ENCODE results near the gene SNCA. TPM values are rescaled to one million over a fixed set of nuclear protein-coding genes. Genes with fewer than 3 reads are reported as not detected.

The SNCA gene
- total RNA-seq, 4 donors from 2014 or later, result 18.7 to 67.4 (median 32.5) TPM

- Histone ChIP-seq H3K36me3 (no peaks in the 10 kb centered on the region), H3K27me3 (no peaks in the 10 kb centered on the region), H3K27ac (no peak overlapping the region), H3K9me3 (no peaks in the 10 kb centered on the region), H3K4me1 (no peaks in the 10 kb centered on the region), H3K4me3 (no peak overlapping the region)
- no peak for DNase-seq
- TF ChIP-seq, protein P1, sequence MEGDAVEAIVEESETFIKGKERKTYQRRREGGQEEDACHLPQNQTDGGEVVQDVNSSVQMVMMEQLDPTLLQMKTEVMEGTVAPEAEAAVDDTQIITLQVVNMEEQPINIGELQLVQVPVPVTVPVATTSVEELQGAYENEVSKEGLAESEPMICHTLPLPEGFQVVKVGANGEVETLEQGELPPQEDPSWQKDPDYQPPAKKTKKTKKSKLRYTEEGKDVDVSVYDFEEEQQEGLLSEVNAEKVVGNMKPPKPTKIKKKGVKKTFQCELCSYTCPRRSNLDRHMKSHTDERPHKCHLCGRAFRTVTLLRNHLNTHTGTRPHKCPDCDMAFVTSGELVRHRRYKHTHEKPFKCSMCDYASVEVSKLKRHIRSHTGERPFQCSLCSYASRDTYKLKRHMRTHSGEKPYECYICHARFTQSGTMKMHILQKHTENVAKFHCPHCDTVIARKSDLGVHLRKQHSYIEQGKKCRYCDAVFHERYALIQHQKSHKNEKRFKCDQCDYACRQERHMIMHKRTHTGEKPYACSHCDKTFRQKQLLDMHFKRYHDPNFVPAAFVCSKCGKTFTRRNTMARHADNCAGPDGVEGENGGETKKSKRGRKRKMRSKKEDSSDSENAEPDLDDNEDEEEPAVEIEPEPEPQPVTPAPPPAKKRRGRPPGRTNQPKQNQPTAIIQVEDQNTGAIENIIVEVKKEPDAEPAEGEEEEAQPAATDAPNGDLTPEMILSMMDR (IDR thresholded peaks at IDR 0.05), result no peak
- no peak for TF ChIP-seq POLR2A (IDR thresholded peaks at IDR 0.05)
- intact Hi-C loops (cut with DNase I; ENCODE audit: low total_unique reads), result no loop called here
Measured at GRCh38 chr4:89685690-89686089, 151.3 kb downstream of the SNCA start.

GRCh38 chr4:89685277-89685676 lies 151.7 kb downstream of the SNCA start:
- TF ChIP-seq POLR2A (IDR thresholded peaks at IDR 0.05), result no peak
- TF ChIP-seq, protein P1 (IDR thresholded peaks at IDR 0.05), result no peak
- no peaks in the 10 kb centered on the region for H3K9me3 ChIP-seq
- intact Hi-C loops (cut with DNase I; ENCODE audit: low total_unique reads), result no loop called here
- H3K4me1 ChIP-seq, result no peaks in the 10 kb centered on the region
- no peak overlapping the region for H3K4me3 ChIP-seq
- H3K27me3 ChIP-seq, result no peaks in the 10 kb centered on the region
- no peaks in the 10 kb centered on the region for H3K36me3 ChIP-seq
- no peak overlapping the region for H3K27ac ChIP-seq
- no peak for DNase-seq

- intact Hi-C loops (cut with DNase I; ENCODE audit: low total_unique reads), result no loop called here
- Histone ChIP-seq H3K36me3 (no peaks in the 10 kb centered on the region), H3K4me3 (no peak overlapping the region), H3K27ac (no peak overlapping the region), H3K9me3 (no peaks in the 10 kb centered on the region), H3K4me1 (no peaks in the 10 kb centered on the region), H3K27me3 (no peaks in the 10 kb centered on the region)
- no peak for DNase-seq
- TF ChIP-seq, protein P1 (IDR thresholded peaks at IDR 0.05), result no peak
- no peak for TF ChIP-seq POLR2A (IDR thresholded peaks at IDR 0.05)
Measured at GRCh38 chr4:89684536-89684935, 152.4 kb downstream of the SNCA start.

- Histone ChIP-seq H3K36me3 (no peaks in the 10 kb centered on the region), H3K4me3 (no peak overlapping the region), H3K27ac (no peak overlapping the region), H3K9me3 (no peaks in the 10 kb centered on the region), H3K27me3 (no peaks in the 10 kb centered on the region), H3K4me1 (no peaks in the 10 kb centered on the region)
- intact Hi-C loops (cut with DNase I; ENCODE audit: low total_unique reads), result no loop called here
- TF ChIP-seq, protein P1 (IDR thresholded peaks at IDR 0.05), result no peak
- TF ChIP-seq POLR2A (IDR thresholded peaks at IDR 0.05), result no peak
- no peak for DNase-seq
Measured at GRCh38 chr4:89682808-89683207, 154.2 kb downstream of the SNCA start.

- peaks cover 0 to 3% of the 10 kb centered on the region in 2 donors for H3K9me3 ChIP-seq
- intact Hi-C loops (cut with DNase I; ENCODE audit: low total_unique reads), result no loop called here
- TF ChIP-seq, protein P1 (IDR thresholded peaks at IDR 0.05), result no peak
- no peak for TF ChIP-seq POLR2A (IDR thresholded peaks at IDR 0.05)
- no peaks in the 10 kb centered on the region for H3K36me3 ChIP-seq
- H3K27me3 ChIP-seq, result no peaks in the 10 kb centered on the region
- no peaks in the 10 kb centered on the region for H3K4me1 ChIP-seq
- H3K27ac ChIP-seq, result no peak overlapping the region
- no peak for DNase-seq
- no peak overlapping the region for H3K4me3 ChIP-seq
Measured at GRCh38 chr4:89681671-89682070, 155.3 kb downstream of the SNCA start.
